Type B pancreatic cell (in vitro differentiated cells): Measurements from ENCODE around the gene POU6F1. TPM values are rescaled to one million over a fixed set of nuclear protein-coding genes. Genes with fewer than 3 reads are reported as not detected.

Source experiments
- DNase-seq: peaks from one replicate; pipeline ENCODE4 v3.0.0; 2021; ENCODE audit warnings: mixed read lengths; ENCODE audit not compliant: unreplicated experiment; ENCODE audit errors: extremely low spot score
- H3K27ac Mint-ChIP-seq: 2 replicates; pipeline ENCODE4 v1.8.0; 2021; ENCODE audit warnings: mild to moderate bottlenecking, mixed read lengths
- H3K27me3 Mint-ChIP-seq: 2 replicates; pipeline ENCODE4 v1.8.0; 2021; ENCODE audit warnings: mixed read lengths
- H3K36me3 Mint-ChIP-seq: 2 replicates; pipeline ENCODE4 v1.8.0; 2021; ENCODE audit warnings: mixed read lengths
- H3K4me1 Mint-ChIP-seq: one replicate; pipeline ENCODE4 v1.8.0; 2021; ENCODE audit warnings: mixed read lengths; ENCODE audit not compliant: unreplicated experiment
- H3K4me3 Mint-ChIP-seq: 2 replicates; pipeline ENCODE4 v1.8.0; 2021; ENCODE audit warnings: mild to moderate bottlenecking, mixed read lengths
- H3K9me3 Mint-ChIP-seq: 2 replicates; pipeline ENCODE4 v1.8.0; 2021; ENCODE audit warnings: mixed read lengths
- CTCF ChIP-seq: fragments of 200-600 bp; sonication (generic); conservative IDR thresholded peaks from 2 replicates; pipeline ENCODE4 v1.5.0; 2021; ENCODE audit warnings: antibody characterized with exemption, mild to moderate bottlenecking
- total RNA-seq: library from RNA; stranded (reverse); gene quantifications from 2 replicates; pipeline ENCODE4 v1.2.1, GENCODE V29; 2021; ENCODE audit warnings: low replicate concordance

POU6F1 gene
- total RNA-seq, 1 donor from 2014 or later: 6.6 TPM

- peak overlapping the region; percentile 92 for H3K27ac Mint-ChIP-seq
- peaks cover 7% of the 10 kb centered on the region for H3K36me3 Mint-ChIP-seq
- peaks cover 15% of the 10 kb centered on the region for H3K4me1 Mint-ChIP-seq
- peak overlapping the region; percentile 90 for H3K4me3 Mint-ChIP-seq
- H3K9me3 Mint-ChIP-seq: no peaks in the 10 kb centered on the region
- no peak for DNase-seq
- no peaks in the 10 kb centered on the region for H3K27me3 Mint-ChIP-seq
- no peak for TF ChIP-seq CTCF
Measured at GRCh38 chr12:51218607-51219161, 822 bp upstream of the POU6F1 start.

- H3K4me3 Mint-ChIP-seq: peak overlapping the region; percentile 90
- no peak for DNase-seq
- H3K27me3 Mint-ChIP-seq: no peaks in the 10 kb centered on the region
- no peaks in the 10 kb centered on the region for H3K9me3 Mint-ChIP-seq
- H3K27ac Mint-ChIP-seq: peak overlapping the region; percentile 53
- H3K36me3 Mint-ChIP-seq: peaks cover 7% of the 10 kb centered on the region
- TF ChIP-seq CTCF: no peak
- peaks cover 15% of the 10 kb centered on the region for H3K4me1 Mint-ChIP-seq
Measured at GRCh38 chr12:51217133-51217967, 512 bp downstream of the POU6F1 start.

DNA sequence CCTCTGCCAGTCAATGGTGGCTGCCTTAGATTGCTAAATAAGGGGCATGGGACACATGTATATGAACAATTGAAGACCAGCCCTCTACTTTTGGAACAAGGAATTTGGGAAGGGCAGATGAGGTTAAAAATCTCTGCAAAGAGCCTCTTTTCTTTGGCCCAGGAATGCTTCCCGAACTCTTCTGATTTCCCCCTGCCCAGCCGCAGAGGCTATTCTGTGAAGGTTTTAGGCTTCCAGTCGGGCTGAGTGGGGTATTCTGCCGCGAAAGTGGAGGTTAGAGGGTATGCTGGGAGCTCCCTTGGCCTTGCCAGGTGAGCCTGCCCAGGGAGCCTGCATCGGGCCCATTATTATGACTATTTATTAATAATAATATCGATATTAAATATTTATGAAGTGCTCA is 1.2 kb downstream of the POU6F1 start:
- H3K9me3 Mint-ChIP-seq: no peaks in the 10 kb centered on the region
- peaks cover 15% of the 10 kb centered on the region for H3K4me1 Mint-ChIP-seq
- DNase-seq: no peak
- TF ChIP-seq CTCF: no peak
- no peaks in the 10 kb centered on the region for H3K27me3 Mint-ChIP-seq
- peak overlapping the region; percentile 76 for H3K27ac Mint-ChIP-seq
- peak overlapping the region; percentile 82 for H3K4me3 Mint-ChIP-seq
- peaks cover 7% of the 10 kb centered on the region for H3K36me3 Mint-ChIP-seq

DNA sequence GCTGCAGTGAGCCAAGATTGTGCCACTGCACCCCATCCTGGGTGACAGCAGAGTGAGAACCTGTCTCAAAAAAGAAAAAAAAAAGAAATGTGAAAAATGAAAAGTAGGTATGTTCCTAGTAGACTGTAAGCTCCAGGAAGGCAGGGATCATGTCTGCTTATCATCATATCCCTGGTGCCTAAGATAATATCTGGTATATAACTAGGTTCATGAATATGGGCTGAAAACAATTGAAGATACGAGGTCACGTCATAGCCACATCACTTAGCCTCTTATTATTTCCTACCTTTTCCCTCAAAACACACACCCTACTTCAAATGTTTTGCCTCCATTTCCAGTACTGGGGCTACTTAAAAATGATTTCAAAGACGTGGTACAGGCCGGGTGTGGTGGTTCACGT is 3.0 kb downstream of the POU6F1 start:
- no peaks in the 10 kb centered on the region for H3K9me3 Mint-ChIP-seq
- no peak for DNase-seq
- TF ChIP-seq CTCF: no peak
- peaks cover 15% of the 10 kb centered on the region for H3K4me1 Mint-ChIP-seq
- no peak overlapping the region for H3K27ac Mint-ChIP-seq
- no peak overlapping the region for H3K4me3 Mint-ChIP-seq
- H3K36me3 Mint-ChIP-seq: peaks cover 7% of the 10 kb centered on the region
- no peaks in the 10 kb centered on the region for H3K27me3 Mint-ChIP-seq

DNA sequence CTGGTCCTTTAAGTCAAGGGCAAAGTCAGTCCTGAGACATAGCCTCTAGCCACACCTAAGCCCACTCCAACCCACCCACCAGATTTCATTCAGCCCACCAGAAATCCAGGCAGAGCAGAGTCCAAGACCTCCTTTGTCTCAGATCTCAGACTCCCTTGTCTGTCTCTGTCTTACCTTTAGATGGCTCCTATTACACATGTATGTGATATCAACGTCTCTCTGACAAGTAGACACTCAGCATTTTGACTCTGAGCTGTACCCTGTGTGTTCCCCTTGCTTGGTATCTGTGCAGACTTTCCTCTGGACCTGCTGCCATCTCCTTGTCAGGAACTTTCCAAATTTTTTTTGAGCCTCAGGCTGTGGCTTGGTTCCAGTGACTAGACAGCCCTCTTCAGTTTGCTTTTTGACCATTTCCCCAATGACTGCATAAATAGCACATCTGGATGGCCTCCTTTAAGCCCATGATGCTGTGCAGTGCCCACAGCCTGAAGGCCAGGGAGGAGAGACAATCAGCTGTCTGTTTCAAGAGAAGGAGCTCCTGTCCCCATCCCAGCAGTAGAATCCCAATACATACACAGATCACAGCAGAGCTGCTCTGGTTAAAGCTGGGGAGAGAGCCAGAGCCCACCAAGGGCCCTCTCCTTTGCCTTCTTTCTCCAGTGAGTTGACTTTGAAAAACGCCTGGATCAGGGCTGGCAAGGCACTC is 7.0 kb downstream of the POU6F1 start:
- Mint-ChIP-seq H3K36me3 (peaks cover 7% of the 10 kb centered on the region), H3K4me3 (no peak overlapping the region), H3K4me1 (no peaks in the 10 kb centered on the region), H3K27me3 (no peaks in the 10 kb centered on the region), H3K9me3 (no peaks in the 10 kb centered on the region), H3K27ac (no peak overlapping the region)
- TF ChIP-seq CTCF: no peak
- DNase-seq: no peak
